Measurements from ENCODE around the gene VTN.

Gene VTN

DNA sequence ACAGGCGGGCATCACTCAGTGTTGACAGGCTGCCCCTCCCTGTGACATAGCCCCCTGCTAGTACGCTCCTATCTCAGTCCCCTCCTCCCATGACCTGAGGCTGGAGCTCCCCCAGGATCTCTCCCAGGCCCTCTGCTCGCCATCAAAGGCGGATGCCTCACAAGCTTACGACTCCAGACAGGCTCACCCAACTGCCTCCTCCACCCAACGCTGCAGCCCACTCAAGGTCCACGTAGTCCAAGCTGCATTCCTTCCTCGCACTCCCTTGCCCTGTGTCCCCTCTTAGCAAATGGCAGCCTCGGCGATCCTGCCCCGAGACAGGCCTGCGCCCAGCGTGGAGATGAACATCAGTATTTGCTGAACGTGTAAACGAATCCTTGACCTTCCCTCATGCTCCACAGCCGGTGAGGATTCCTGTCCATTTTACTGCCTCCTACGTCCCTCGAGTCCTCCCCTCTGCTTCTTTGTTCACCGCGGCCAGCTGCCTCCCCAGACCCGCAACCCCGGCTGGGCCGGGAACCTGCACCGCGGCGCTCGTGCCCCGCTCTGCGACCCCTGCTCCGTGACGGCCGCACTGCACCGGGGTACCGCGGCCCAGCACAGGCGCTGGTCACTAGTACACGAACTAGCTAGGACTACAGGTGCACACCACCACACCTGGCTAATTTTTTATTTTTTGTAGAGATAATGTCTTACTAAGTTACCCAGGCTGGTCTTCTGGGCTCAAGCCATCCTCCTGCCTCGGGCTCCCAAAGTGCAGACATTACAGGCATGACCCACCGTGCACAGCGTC lies 51.9 kb downstream of the VTN start:
- POLR2A ChIA-PET, result interaction anchor here (1.2 kb wide), 1 partner anchor 17 kb away, joined by 3 read pairs; the partner anchor contains the start of genes IFT20 and TNFAIP1
- DNase-seq, result peak in 2 of 3 donors; percentile 10 to 14

More for the DNA sequence above, 51.9 kb downstream of the VTN start:
- Histone ChIP-seq H3K9me3 (ENCODE audit: control extremely low read depth in 1 of 5, control insufficient read depth in 4 of 5, insufficient read depth in 2 of 5, low read depth in 1 of 5, low read length in 4 of 5) (no peaks in the 10 kb centered on the region), H3K27ac (ENCODE audit: insufficient read depth in 1 of 2, low read depth in 1 of 2, low read length in 2 of 2, poor library complexity in 1 of 2, severe bottlenecking in 2 of 2) (peak overlapping the region in 1 of 2 experiments; percentile 28), H3K4me3 (ENCODE audit: control insufficient read depth in 1 of 7, extremely low read depth in 1 of 7, insufficient read depth in 4 of 7, low read depth in 2 of 7, low read length in 6 of 7) (peak overlapping the region in 6 of 7 experiments; percentile 19 to 83 (median 77)), H3K27me3 (replicated peaks in 2 of 5; ENCODE audit: control insufficient read depth in 4 of 5, insufficient read depth in 5 of 5, low read length in 4 of 5) (peaks cover 0 to 11% (median 3%) of the 10 kb centered on the region in 5 experiments), H3K4me1 (ENCODE audit: control extremely low read depth in 1 of 4, control insufficient read depth in 4 of 4, insufficient read depth in 4 of 4, low read length in 3 of 4) (peaks cover 0 to 50% (median 22%) of the 10 kb centered on the region in 4 experiments), H3K36me3 (ENCODE audit: control insufficient read depth in 4 of 4, insufficient read depth in 4 of 4, low read length in 3 of 4) (peaks cover 0 to 4% (median 0%) of the 10 kb centered on the region in 4 experiments)
- CTCF ChIA-PET, result interaction anchor here (1.2 to 1.4 kb wide), 2 partner anchors 13 to 67 kb away, joined by 3 to 4 read pairs; no protein-coding TSS in a partner anchor
- 20% methylated on average over 38 of the region's 40 CpGs for WGBS (ENCODE audit: insufficient coverage)
